NT2/D1 (cell line): ENCODE measurements around the gene PINK1.

Experiments used
- DNase-seq: peaks from one replicate; pipeline ENCODE4 v3.0.0-alpha.2; 2011; ENCODE audit warnings: low read depth, low spot score
- H3K27me3 ChIP-seq: 2 replicates; pipeline ENCODE4 v1.6.0; 2011; ENCODE audit warnings: mild to moderate bottlenecking; ENCODE audit not compliant: insufficient read length, insufficient read depth
- H3K36me3 ChIP-seq: 2 replicates; pipeline ENCODE4 v1.6.1; 2011; ENCODE audit warnings: mild to moderate bottlenecking, low read length, mixed read lengths; ENCODE audit not compliant: insufficient read depth, insufficient read length
- H3K4me1 ChIP-seq: 2 replicates; pipeline ENCODE4 v1.5.1; 2011; ENCODE audit not compliant: insufficient read depth, insufficient read length
- H3K4me3 ChIP-seq: 2 replicates; pipeline ENCODE4 v1.5.1; 2011; ENCODE audit warnings: low read depth; ENCODE audit not compliant: insufficient read length
- H3K9ac ChIP-seq: 2 replicates; pipeline ENCODE4 v1.6.0; 2011; ENCODE audit warnings: low read depth; ENCODE audit not compliant: insufficient read length
- H3K9me3 ChIP-seq: 2 replicates; pipeline ENCODE4 v1.5.1; 2011; ENCODE audit warnings: mild to moderate bottlenecking, low read length; ENCODE audit not compliant: insufficient read depth
- SUZ12 ChIP-seq: IDR thresholded peaks from 2 replicates; pipeline ENCODE4 v1.6.1; 2011; ENCODE audit not compliant: insufficient read length, insufficient read depth; ENCODE audit errors: extremely low read depth
- YY1 ChIP-seq: IDR thresholded peaks from 2 replicates; pipeline ENCODE4 v1.6.1; 2011; ENCODE audit not compliant: insufficient read length, insufficient read depth
- ZNF274 ChIP-seq: IDR thresholded peaks from 2 replicates; pipeline ENCODE4 v1.6.1; 2011; ENCODE audit warnings: mild to moderate bottlenecking, low read depth, low read length

Gene PINK1

DNA sequence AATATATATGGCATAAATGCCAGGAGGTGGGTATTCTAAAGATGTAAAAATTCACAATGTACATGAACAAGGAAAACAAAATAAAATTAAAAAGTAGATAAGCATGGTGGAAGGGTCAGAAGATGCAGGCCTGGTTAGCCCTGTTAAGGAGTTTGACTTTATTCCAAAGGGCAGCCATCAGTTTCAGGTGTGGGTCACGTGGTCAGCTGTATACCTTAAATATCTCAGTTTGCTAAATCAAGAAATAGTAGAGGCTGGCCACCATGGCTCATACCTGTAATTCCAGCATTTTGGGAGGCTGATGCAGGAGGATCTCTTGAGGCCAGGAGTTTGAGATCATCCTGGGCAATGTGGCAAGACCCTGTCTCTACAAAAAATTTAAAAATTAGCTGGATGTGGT, 8.5 kb upstream of the PINK1 start:
- H3K27me3 ChIP-seq, result no peaks in the 10 kb centered on the region
- H3K36me3 ChIP-seq, result no peaks in the 10 kb centered on the region
- DNase-seq, result no peak
- no peak overlapping the region for H3K4me3 ChIP-seq
- peaks cover 24% of the 10 kb centered on the region for H3K9me3 ChIP-seq
- no peaks in the 10 kb centered on the region for H3K4me1 ChIP-seq
- no peak overlapping the region for H3K9ac ChIP-seq
- no peak for TF ChIP-seq YY1
- no peak for TF ChIP-seq SUZ12
- no peak for TF ChIP-seq ZNF274

DNA sequence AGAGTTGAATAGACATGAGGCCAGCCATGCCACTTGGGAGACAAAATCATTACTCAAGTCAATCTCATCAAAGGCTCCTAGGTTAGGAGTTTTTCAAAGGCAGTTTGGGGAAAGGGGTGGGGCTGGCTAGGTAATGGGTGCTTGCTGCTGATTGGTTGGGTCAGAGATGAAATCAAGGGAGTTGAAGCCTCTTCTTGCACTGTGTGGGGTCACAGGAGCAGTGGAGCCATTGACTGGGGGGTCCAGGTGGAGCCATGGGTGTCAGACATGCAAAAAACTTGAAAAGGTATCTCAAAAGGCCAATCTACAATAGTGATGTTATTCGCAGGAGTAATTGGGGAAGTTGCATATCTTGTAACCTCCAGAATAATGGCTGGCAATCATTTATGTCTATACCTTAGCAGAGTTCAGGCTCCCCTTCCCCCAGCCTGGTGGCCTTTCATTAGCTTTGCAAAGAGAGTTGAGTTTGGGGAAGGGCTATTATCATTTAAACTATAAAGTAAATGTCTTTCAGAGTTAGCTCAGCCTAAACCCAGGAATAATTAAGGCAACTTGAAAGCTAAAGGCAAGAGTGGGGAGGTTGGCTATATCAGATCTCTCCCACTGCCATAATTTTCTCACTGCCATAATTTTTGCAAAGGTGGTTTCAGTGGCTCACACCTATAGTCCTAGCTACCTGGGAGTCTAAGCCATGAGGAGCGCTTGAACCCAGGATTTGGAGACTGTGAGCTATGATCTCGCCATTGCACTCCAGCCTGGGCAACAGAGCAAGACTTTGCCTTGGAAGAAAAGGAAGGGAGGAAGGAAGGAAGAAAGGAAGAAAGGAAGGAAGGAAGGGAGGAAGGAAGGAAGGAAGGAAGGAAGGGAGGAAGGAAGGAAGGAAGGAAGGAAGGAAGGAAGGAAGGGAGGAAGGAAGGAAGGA, 7.8 kb upstream of the PINK1 start:
- Histone ChIP-seq H3K9me3 (peaks cover 24% of the 10 kb centered on the region), H3K4me3 (no peak overlapping the region)
- no peak for DNase-seq

DNA sequence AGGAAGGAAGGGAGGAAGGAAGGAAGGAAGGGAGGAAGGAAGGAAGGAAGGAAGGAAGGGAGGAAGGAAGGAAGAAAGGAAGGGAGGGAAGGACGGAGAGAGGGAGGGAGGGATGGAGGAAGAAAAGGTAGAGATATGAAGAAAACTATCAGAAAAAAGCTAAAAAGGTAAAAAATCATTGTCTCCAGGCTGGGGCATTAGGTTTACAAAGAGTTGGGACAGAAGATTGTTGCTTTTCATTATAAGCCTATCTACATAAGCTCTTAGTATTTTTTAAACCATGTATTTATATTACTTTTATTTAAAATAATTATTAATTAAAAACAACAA, 7.2 kb upstream of the PINK1 start:
- DNase-seq, result no peak
- no peaks in the 10 kb centered on the region for H3K27me3 ChIP-seq
- TF ChIP-seq SUZ12, result no peak
- no peak for TF ChIP-seq YY1
- TF ChIP-seq ZNF274, result no peak
- no peaks in the 10 kb centered on the region for H3K36me3 ChIP-seq
- peaks cover 24% of the 10 kb centered on the region for H3K9me3 ChIP-seq
- H3K4me1 ChIP-seq, result no peaks in the 10 kb centered on the region
- no peak overlapping the region for H3K9ac ChIP-seq
- no peak overlapping the region for H3K4me3 ChIP-seq

More for the DNA sequence above, 7.8 kb upstream of the PINK1 start:
- Histone ChIP-seq H3K4me1 (no peaks in the 10 kb centered on the region), H3K9ac (no peak overlapping the region), H3K27me3 (no peaks in the 10 kb centered on the region), H3K36me3 (no peaks in the 10 kb centered on the region)
- TF ChIP-seq YY1, result no peak
- no peak for TF ChIP-seq ZNF274
- TF ChIP-seq SUZ12, result no peak

GRCh38 chr1:20626524-20626923, 6.7 kb upstream of the PINK1 start:
- TF ChIP-seq YY1 (no peak), ZNF274 (no peak), SUZ12 (no peak)
- H3K4me1 ChIP-seq, result no peaks in the 10 kb centered on the region
- H3K27me3 ChIP-seq, result no peaks in the 10 kb centered on the region
- H3K36me3 ChIP-seq, result no peaks in the 10 kb centered on the region
- peaks cover 24% of the 10 kb centered on the region for H3K9me3 ChIP-seq
- no peak for DNase-seq
- no peak overlapping the region for H3K9ac ChIP-seq
- H3K4me3 ChIP-seq, result no peak overlapping the region

- no peaks in the 10 kb centered on the region for H3K36me3 ChIP-seq
- H3K9ac ChIP-seq, result no peak overlapping the region
- H3K4me3 ChIP-seq, result no peak overlapping the region
- DNase-seq, result no peak
- H3K27me3 ChIP-seq, result no peaks in the 10 kb centered on the region
- peaks cover 24% of the 10 kb centered on the region for H3K9me3 ChIP-seq
- H3K4me1 ChIP-seq, result no peaks in the 10 kb centered on the region
- TF ChIP-seq YY1 (no peak), SUZ12 (no peak), ZNF274 (no peak)
Measured at GRCh38 chr1:20630729-20631128, 2.5 kb upstream of the PINK1 start.

DNA sequence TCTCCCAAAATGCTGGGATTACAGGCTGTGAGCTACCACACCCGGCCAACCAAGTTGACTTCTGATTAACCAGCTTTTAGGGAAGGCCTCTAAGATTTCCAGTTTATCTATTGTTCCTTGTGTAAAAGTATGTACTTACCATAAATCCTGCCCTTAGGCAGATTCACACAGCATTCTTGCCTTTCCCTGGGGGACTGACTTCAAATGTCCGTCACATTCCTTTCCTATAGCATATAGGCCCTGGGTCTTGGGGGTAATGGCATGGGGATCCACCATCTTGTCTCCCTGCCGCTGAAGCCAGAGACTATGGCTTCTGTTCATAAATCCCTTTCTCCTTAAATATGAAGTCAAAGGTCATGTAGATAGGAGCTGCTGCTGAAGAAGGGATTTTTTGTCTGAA, 872 bp upstream of the PINK1 start:
- Histone ChIP-seq H3K27me3 (no peaks in the 10 kb centered on the region), H3K4me1 (peaks cover 5% of the 10 kb centered on the region), H3K9ac (no peak overlapping the region), H3K4me3 (no peak overlapping the region), H3K36me3 (peaks cover 4% of the 10 kb centered on the region), H3K9me3 (peaks cover 14% of the 10 kb centered on the region)
- no peak for TF ChIP-seq ZNF274
- no peak for TF ChIP-seq SUZ12
- no peak for TF ChIP-seq YY1
- no peak for DNase-seq

- no peak for TF ChIP-seq ZNF274
- TF ChIP-seq SUZ12, result no peak
- TF ChIP-seq YY1, result no peak
- H3K4me3 ChIP-seq, result peak overlapping the region; percentile 67
- peaks cover 13% of the 10 kb centered on the region for H3K36me3 ChIP-seq
- no peaks in the 10 kb centered on the region for H3K27me3 ChIP-seq
- DNase-seq, result no peak
- no peaks in the 10 kb centered on the region for H3K9me3 ChIP-seq
- peaks cover 5% of the 10 kb centered on the region for H3K4me1 ChIP-seq
- peak overlapping the region; percentile 38 for H3K9ac ChIP-seq
Measured at GRCh38 chr1:20634065-20634593, 871 bp downstream of the PINK1 start.
